SW480 (cell line): ENCODE data around the gene ACCS.

ENCODE experiments used
- DNase-seq: peaks from one replicate; pipeline ENCODE4 v3.0.0-alpha.2; 2016; ENCODE audit warnings: low spot score

The ACCS gene

DNA sequence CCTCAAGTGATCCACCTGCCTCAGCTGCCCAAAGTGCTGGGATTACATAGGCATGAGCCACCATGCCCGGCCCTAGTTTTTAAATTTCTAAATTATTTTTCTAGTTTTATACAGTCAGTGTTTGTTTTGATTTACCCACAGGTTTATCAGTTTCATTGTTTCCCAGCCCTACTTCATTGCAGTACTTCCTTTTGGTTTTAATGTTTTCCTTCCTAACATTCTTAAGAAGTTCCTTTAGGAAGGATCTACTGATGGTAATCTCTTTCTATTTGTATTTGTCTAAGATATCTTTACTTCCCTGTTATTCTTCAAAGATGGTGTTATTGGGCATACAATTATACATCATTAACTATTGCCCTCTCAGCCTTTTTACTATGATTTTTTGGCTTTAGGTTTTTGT is 24.5 kb downstream of the ACCS start:
- no peak for DNase-seq

DNA sequence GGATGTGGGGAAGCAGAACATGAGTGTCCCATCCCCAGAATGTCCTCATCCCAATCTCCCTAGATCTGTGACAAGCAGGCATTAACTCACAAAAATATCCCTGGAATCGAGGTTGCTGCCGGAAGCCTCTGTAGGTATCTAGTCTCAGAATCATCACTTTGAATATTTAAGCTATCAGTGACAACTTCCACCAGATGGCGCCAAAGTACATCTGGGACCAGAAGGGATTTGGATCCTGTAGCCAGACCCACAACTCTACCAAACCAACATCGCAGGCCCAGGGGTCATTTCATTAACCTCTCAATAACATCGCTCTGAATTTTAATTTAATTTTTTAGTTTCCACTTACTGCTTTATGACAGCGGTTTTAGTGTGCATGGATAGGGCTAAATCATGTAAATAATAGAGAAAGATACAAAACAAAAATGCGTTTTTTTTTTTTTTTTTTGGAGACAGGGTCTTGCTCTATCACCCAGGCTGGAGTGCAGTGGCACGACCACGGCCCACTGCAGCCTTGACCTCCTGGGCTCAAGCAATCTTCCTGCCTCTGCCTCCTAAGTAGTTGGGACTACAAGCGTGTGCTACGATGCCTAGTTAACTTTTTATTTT is 28.3 kb downstream of the ACCS start:
- peak; percentile 82 for DNase-seq

DNA sequence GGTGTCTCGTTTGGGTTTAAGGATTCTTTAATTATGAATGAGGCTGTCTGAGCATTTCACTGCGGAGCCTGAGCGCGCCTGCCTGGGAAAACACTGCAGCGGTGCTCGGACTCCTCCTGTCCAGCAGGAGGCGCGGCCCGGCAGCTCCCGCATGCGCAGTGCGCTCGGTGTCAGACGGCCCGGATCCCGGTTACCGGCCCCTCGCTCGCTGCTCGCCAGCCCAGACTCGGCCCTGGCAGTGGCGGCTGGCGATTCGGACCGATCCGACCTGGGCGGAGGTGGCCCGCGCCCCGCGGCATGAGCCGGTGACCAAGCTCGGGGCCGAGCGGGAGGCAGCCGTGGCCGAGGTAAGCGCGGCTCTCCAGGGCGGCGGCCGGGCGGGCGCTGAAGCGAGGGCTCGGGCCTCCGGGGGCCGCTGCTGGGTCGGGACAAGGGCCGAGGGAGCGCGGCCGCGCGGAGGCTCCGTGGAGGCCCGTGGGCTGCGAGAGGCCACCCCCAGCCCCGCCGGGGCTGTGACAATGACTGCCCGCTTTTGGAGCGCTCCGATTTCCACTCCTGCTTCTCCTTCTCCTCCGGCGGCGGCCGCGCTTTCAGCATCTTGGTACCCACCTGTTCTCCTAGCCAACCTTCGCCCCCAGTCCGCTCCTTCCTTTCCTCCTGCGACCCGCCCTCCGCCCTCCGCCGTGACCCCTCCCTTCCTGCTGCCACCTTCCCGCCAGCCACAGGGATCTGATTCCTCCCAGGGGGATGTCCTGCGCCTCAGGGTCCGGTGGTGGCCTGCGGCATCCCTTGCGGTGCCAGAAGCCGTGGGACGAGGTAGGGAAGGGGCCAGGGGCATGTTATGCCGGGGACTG is 29.7 kb downstream of the ACCS start, which contains the start of gene EXT2:
Gene EXT2, plus strand, starts transcription at position 173 of the 854 bp plus-strand sequence. CDS start 12,035 bp downstream, outside the sequence.
- DNase-seq = peak; percentile 84

DNA sequence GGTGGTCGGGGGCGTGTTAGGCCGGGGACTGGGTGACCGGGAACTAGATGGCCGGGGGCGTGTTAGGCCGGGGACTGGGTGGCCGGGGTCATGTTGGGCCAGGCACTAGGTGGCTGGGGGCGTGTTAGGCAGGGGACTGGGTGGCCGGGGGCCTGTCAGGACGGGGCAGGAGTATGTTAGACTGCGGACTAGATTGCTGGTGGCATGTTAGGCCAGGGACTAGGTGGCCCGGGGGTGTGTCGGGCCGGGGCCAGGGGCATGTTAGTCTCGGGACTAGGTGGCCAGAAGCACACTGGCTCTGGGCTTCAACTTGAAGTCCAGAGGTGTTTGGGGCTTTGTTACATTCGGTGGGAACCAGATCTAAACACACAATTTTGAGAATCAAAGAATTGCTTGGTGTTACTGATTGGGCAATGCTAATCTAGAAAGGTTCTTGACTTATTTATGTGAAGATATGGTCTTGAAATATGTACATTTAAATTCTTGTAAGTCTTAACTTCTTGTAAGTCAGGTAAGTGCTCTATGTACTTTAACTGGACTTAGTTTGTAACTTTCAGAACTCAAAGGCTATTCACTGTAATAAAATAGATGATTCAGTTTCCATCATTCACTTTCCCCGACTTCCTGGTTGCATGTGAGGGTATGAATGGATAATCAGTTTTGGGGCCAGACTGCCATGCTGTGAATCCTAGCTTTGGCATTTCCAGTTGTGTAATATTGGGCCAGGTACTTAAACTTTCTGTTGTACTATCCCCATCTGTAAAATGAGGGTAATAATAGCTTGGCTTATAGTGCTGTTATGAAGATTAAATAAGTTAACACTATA is 30.5 kb downstream of the ACCS start:
- peak; percentile 25 for DNase-seq

DNA sequence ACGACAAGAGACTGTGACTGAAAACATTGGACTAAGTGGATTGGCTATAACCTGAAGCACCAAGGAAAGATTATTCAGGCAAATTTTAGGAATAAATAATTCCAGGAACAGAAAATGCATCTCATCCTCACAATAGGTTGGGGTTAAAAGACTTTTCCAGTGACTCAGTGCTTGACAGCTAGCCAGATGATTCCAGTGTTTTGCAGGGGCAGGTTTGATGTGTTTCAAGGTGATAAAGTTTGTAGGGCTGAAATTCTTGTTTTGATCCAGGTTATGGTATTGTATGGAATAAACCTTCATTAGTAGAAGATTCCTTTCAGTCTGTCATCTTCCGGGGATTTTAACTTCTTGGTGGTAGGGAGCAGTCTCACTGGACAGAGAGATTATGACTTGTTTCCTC is 31.8 kb downstream of the ACCS start:
- DNase-seq = no peak

DNA sequence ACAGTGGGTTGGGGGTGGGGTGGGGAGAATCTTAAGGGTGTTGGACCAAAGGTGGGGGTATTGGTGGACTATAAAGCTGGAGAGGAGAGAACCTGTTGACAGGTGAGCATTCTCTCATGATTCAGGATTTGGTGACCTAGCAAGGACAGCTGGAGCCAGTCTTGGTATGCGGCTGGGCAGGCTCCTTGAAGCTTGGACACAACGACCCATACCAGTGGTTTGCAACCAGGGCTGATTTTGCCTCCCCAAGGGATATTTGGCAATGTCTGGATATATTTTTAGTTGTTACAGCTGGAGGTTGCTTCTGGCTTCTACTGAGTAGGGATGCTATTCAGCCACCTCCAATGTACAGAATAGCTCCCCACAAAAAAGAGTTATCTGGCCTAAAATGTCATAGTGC is 35.0 kb downstream of the ACCS start:
- no peak for DNase-seq

DNA sequence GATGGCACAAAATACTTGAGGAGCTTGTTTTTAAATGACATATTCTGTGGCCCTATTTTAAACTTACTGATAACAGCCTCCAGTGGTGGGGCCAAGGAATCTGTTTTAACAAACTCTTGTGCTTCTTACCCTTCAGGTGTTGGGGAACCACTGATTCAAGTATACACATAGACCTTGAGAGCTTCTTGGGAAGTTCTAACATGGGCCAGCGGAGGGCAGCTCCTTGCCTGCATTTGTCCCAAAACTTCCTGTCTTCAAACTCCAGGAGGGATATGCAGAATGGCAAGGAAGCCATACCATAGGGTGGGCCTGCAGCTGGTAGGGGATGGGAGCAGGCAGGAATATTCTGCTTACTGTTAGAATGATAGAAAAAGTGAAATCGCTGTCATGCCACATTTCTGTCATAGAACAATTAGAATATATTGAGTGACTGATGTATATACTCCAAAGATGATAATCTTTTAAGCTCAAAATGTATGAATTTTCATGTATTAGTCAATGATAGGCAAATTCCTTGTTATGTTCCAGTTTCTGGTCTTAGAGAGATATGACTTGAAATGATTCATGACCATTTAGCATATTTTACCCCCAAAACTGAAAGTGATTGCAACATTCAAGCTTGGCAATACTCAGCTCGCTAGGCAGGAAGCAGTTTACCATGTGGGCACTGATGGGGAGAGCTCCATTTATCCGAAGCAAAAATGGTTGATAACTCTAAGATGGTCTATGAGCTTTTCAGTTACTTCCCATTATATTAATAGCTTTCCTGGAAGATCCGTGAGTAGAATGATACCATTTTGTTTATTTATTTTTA is 38.6 kb downstream of the ACCS start:
- no peak for DNase-seq

DNA sequence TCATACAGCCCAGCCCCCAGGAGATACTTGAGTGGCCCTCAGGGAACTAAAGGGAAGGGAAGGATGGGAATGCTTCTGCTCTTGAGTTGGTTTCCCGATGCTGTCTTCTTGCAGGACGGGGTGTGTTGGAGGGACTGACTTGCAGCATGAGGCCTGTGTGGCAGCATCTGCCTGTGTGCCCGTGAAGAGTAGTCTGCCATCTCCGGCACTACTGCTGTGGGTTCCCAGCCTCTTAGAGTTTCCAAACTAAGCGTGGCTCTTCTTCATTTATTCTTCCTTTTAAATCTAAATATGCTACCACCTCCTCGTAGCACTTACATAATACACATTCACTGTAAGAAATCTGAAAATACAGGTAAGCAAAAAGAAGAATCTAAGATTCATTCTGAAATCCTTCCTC is 42.2 kb downstream of the ACCS start:
- no peak for DNase-seq

DNA sequence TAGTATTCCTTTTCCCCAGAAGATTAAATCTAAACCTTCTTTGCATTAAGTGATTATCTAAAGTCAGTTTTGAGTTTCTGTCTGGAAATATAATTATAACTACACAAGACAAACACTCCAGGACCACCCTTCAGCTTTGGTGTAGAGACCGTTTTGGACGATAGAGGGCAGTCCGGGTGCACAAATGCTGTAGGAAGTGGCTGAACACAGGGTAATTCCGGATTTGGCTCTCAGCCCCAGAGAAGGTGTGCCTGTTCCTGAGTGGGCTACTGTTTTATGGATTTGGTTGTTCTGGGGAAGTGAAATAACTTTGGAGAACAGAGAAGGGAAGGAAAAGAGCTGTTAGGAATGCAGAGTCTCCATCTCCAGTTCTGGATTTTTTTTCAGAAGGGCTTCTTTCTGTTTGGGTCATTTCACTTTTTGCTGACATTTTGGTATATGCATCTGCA is 44.2 kb downstream of the ACCS start:
- peak; percentile 36 for DNase-seq

DNA sequence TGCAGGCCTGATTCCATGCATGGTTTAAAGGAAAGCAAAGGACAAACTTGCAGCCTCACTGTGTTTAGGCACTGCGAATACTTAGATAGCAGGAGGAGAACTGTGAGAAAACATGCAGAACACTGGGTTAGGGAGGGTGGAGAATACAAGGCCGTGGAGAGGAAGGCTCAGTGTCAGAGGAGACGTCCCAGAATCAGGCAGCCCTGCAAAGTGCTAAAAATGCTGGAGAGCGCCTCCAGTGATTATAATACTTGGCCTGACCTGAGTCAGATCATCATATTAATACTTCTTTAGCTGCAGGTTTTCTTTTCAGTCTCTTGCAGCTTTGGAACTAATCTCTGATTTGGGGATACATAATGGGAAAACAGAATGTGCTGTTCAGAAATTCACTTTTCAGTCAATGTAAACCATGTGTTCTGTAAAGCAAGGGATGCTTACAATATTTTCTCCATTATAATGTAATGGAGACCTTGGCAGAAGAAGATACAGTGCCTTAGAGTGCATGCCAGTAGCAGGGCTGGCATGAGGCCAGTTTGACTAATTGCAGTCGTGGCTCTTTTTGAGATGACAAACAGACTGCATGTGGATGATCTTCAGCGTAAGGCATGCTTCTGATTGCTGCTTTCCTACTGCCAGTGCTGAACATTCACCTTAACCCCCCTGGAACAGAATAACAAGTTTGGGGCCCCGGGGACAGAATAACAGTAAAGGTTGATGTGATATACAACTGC is 46.2 kb downstream of the ACCS start:
- no peak for DNase-seq

DNA sequence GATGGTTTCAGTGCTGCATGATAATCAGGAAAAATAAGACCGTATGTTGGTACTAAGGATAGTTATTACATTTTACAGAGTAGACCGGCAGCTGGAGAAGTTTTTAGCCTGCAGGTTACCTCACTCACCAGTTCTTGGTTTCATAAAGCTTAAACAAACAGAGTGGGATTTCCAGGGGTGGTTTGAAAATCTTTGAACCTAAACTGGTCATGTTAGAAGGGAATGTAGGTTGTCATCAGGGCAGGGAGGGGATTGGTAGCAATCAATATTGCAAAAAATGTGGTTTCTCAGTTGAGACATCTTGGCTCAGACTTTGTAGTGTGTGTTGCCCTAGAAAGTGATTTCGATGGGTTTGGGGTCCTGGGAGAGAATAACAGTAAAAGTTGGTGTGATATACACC is 46.9 kb downstream of the ACCS start:
- no peak for DNase-seq

DNA sequence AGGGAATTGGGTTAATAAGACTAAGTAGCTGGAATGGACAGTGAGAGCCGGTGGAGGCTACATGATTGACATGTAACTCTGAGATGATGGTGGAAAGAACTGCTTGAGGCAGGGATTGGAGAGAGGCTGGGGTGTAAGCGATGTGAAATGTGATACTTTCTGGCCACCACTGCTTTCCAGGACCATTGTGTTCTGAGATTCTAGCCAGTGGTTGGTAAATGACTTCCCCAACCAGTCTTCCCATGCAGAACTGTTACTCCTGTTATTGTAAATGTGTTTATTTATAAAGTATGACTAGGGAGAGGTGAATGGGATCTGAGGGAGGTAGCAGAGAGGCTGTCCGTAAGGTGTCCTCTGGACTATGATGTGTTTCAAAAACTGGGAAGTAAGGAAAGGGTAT is 47.5 kb downstream of the ACCS start:
- no peak for DNase-seq

DNA sequence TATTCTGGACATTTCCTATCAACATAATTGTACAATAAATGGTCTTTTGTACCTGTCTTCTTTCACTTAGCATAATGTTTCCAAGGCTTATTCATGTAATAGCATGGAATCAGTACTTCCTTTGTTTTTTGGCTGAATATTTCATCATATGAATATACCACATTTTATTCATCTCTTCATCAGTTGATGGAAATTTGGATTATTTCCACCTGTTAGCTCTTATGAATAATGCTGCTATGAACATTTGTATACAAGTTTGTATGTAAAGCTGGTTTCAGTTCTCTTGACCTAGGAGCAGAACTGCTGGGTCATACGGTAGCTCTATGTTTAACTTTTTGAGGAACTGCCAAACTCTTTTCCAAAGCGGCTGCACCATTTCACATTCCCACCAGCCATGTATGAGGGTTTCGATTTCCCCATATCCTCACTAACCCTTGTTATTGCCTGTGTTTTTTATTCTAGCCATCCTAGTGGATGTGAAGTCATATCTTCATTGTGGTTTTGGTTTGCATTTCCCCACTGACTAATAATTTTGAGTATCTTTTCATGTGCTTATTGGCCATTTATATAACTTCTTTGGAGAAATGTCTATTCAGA is 50.3 kb downstream of the ACCS start:
- DNase-seq = no peak

DNA sequence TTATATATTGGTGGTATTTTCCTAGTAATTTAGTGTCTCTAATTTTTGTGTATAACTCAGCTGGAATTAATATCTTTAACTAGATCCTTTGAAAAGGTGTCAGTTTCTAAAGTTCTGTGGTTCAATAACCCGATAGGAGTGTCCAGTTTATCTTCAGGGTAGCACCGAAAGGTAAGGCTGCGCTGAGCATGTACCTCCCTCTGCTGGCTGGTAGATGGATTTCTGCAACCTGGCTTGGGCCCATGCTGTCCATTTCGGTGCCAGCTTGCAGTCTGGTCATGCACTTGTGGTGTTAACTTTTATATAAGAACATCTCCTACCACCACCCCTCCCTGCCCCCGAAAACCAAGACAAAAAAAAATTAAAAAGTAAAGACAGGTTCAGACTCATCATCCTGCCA is 54.1 kb downstream of the ACCS start:
- no peak for DNase-seq

DNA sequence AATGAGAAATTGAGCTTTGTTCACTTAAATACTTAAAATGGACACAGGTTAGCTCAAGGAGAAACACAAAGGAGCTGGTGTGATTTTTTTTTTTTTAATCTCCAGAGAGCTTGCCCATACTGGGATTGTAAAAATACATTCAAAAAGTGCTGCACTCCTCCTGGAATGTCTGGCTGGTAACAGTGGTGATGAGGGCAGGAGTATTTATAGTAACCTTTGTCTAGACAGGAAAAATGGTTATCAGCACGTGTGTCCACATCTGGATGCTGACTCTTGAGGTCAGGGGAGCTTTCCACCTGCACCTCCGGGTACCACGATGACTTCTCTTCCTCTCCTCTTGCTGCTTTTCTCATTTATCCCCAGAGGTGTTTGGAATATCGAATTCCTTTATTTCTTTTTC is 59.5 kb downstream of the ACCS start:
- DNase-seq = no peak

DNA sequence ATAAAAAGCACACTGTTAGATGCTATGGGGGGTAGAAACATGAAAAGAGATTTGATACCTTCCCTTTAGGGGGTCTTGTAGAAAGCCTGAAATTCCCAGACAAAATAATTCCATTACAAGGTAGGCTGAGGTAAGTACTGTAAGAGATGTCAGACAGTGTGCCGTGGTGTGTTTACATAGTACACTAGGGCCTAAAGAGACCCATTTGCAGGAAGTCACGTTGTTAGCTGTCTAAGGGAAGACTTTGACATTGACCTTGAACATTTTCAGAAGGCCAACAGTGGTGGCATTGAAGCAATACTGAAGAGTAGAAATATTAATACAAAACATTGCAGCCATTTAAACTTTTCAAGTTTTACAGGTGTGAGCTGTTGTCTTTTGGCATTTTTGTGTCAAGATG is 60.2 kb downstream of the ACCS start:
- DNase-seq = no peak

DNA sequence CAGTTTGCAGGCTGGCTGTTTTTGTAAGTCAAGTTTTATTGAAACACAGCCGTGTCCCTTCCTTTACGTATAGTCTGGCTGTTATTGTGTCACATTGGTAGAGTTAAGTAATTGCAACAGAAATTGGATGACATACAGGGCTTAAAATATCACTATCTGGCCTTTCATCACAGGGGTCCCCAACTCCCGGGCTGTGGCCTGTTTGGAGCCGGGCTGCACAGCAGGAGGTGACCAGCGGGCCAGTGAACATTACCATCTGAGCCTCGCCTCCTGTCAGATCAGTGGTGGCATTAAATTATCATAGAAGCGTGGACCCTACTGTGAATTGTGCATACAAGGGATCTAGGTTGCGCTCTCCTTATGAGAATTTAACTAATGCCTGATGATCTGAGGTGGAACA is 61.1 kb downstream of the ACCS start:
- no peak for DNase-seq

DNA sequence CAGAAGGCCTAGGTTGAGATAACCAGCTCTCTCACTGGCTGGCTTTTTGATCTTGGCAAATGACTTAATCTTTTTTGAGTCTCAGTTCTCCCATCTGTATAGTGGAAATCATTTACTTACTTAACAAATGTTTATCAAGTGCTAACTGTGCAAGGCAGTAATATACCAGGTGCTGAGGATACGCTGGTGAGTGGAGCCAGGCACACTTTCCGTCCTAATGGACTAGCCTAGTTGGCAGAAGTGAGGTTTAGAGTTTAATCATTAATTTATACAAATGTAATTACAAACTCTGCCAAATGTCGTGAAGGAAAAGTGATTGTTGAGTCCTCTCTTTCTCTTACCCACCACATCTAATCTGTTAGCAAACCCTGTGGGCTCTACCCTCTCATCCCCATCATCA is 62.7 kb downstream of the ACCS start:
- no peak for DNase-seq

DNA sequence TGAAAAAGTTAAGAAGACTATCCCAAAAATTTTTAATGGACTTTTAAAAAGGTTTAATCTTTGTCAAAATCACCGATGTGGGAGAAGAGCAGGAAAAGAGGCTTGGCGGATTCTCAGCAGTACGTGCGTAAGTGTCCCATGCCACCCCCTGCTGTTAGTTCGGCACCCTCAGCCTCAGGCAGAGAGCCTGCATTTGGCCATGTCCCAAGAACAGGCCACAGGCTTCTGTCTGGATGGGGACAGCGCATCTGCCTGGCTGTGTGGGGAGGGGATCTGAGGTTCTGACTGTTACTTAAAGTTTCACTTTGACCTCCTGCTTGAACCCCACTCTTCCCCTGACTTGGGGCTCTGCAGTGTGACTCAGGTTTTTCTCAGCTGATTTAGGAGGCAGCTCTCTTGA is 64.7 kb downstream of the ACCS start:
- no peak for DNase-seq

DNA sequence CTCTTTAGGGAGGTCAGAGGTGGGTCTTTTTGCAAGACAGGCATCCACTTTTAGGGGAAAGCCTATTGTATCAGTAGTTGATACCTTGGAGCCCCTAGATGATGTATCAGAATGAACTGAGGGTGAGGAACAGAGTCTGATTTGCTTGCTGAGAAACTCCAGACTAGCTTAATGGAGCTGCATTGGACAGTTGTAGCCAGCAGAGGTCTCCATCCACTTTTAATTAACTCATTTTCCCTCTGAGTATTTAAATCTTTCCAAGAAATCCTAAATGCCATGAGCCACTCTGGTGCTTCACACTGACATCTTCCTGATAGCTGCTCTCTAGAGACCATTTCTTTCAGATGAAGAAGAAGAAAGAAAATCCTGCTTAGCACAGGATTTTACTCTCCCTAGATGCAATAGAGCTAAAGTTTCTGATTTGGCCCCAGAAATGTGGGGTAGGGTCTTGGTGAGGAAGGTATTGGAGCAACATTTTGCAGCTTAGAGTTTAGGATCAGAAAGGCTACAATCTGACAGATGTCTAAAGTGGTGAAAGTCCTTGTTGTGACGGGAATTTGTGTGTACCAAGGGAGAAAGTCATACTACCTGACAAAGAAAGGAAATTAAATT is 67.4 kb downstream of the ACCS start:
- DNase-seq = peak; percentile 41
